ENCODE measurements around the gene CENPX. TPM values are rescaled to one million over a fixed set of nuclear protein-coding genes. Genes with fewer than 3 reads are reported as not detected.

CENPX gene
- total and polyA plus RNA-seq, 2 of the 13 experiments (the other 11 are each of a cell fraction or from before 2014, with no cell fraction given) = 92.7 to 170 TPM

- Histone ChIP-seq H3K27ac (ENCODE audit: extremely low read length, insufficient read depth, low read length) (peak overlapping the region; percentile 39), H4K20me1 (ENCODE audit: insufficient read depth, low read length) (no peaks in the 10 kb centered on the region; the same call in 1 of the 2 replicates), H3K9me3 (ENCODE audit: low read length) (no peaks in the 10 kb centered on the region), H3K79me2 (ENCODE audit: insufficient read depth, low read length) (peaks cover 41% of the 10 kb centered on the region), H3K9ac (ENCODE audit: insufficient read depth, low read depth, low read length) (peak overlapping the region; percentile 44), H3K4me2 (ENCODE audit: low read depth, low read length) (peak overlapping the region; percentile 95), H3K4me3 (replicated peaks in 1 of 3; ENCODE audit: insufficient read depth in 1 of 3, low read depth in 2 of 3, low read length in 3 of 3) (peak overlapping the region in 1 of 3 experiments; percentile 90; a peak in 1 of 6 replicates), H2AFZ (ENCODE audit: low read length) (no peak overlapping the region), H3K36me3 (replicated peaks in 1 of 2; ENCODE audit: control insufficient read depth in 1 of 2, insufficient read depth in 2 of 2, low read length in 2 of 2) (peaks cover 4 to 11% of the 10 kb centered on the region in 2 experiments; a peak in 3 of 5 replicates), H3K4me1 (ENCODE audit: insufficient read depth, low read length) (peaks cover 82% of the 10 kb centered on the region), H3K27me3 (ENCODE audit: control insufficient read depth in 1 of 2, insufficient read depth in 2 of 2, low read length in 2 of 2) (no peaks in the 10 kb centered on the region; a peak in 1 of 5 replicates)
- ChIA-PET CTCF (ENCODE audit: low intra/inter-chr PET ratio, low total read pairs) (interaction anchor here (0.6 to 6.8 kb wide), 7 partner anchors 19 to 150 kb away, joined by 3 to 181 read pairs (median 6); partner anchors contain the start of genes ASPSCR1 and NOTUM), POLR2A (interaction anchor here (0.6 to 14.1 kb wide), 21 partner anchors 9 to 293 kb away, joined by 3 to 470 read pairs (median 8); partner anchors contain the start of genes ASPSCR1, DCXR, FASN and MAFG)
- intact Hi-C loops (cut with micrococcal nuclease; ENCODE audit: unreplicated experiment) = loop anchor here (5.0 kb wide), 2 partner anchors 132 to 153 kb away; no protein-coding TSS in a partner anchor
- DNase-seq (ENCODE audit: low spot score) = peak; percentile 77
- WGBS (ENCODE audit: low lambda C conversion rate) = 65% methylated on average over 29 of the region's 34 CpGs
- in situ Hi-C loops (cut with HindIII; ENCODE audit: extremely low pct_ligation_motif_present, low pct_unique_long_range_greater_than_20kb) = loop anchor here (5.0 kb wide), 1 partner anchor 63 kb away; no protein-coding TSS in a partner anchor
- FAIRE-seq = peak; percentile 67
- peak; percentile 20 for ATAC-seq
- no TSS peak for BruUV-seq (replicated peaks)
- TF ChIP-seq ZNF446 (CRISPR knock-in tag; IDR thresholded peaks at IDR 0.05) (no peak), ATM (IDR thresholded peaks at IDR 0.05; ENCODE audit: borderline replicate concordance) (no peak), PAF1 (CRISPR knock-in tag; IDR thresholded peaks at IDR 0.05) (peak; percentile 46; the same call in 1 of the 2 replicates), ZEB1 (IDR thresholded peaks at IDR 0.05; ENCODE audit: insufficient replicate concordance, low read depth) (peak; percentile 47), ZNF569 (CRISPR knock-in tag; IDR thresholded peaks at IDR 0.05; ENCODE audit: borderline replicate concordance) (no peak), ZNF12 (CRISPR knock-in tag; IDR thresholded peaks at IDR 0.05) (no peak), ZNF674 (CRISPR knock-in tag; IDR thresholded peaks at IDR 0.05; ENCODE audit: low read depth) (no peak), YY1 (IDR thresholded peaks at IDR 0.05; ENCODE audit: insufficient read depth, insufficient replicate concordance, low read depth, low read length) (peak; percentile 30), RCOR2 (CRISPR knock-in tag; IDR thresholded peaks at IDR 0.05) (no peak), PAWR (CRISPR knock-in tag; IDR thresholded peaks at IDR 0.05; ENCODE audit: borderline replicate concordance) (no peak), MXD4 (CRISPR knock-in tag; IDR thresholded peaks at IDR 0.05) (peak; percentile 47; the same call in 1 of the 2 replicates), ZNF567 (CRISPR knock-in tag; IDR thresholded peaks at IDR 0.05; ENCODE audit: borderline replicate concordance) (no peak), SAFB2 (CRISPR knock-in tag; IDR thresholded peaks at IDR 0.05; ENCODE audit: borderline replicate concordance, low read depth) (no peak), ZMAT3 (CRISPR knock-in tag; conservative IDR thresholded peaks at IDR 0.05) (no peak), MTA1 (CRISPR knock-in tag; IDR thresholded peaks at IDR 0.05; ENCODE audit: borderline replicate concordance) (no peak), PRDM15 (CRISPR knock-in tag; IDR thresholded peaks at IDR 0.05) (no peak), ZNF235 (CRISPR knock-in tag; IDR thresholded peaks at IDR 0.05; ENCODE audit: borderline replicate concordance) (no peak), LBX2 (CRISPR knock-in tag; IDR thresholded peaks at IDR 0.05; ENCODE audit: borderline replicate concordance) (no peak), SUZ12 (IDR thresholded peaks at IDR 0.05; ENCODE audit: low read depth, low read length) (no peak), ZFP82 (CRISPR knock-in tag; IDR thresholded peaks at IDR 0.05; ENCODE audit: borderline replicate concordance) (no peak)
Observed at GRCh38 chr17:82019690-82020571, 2.7 kb downstream of the CENPX start.

Measured in HepG2 (cell line).